OCI-LY7 (cell line): ENCODE data around the gene OR14K1. TPM values are rescaled to one million over a fixed set of nuclear protein-coding genes. Genes with fewer than 3 reads are reported as not detected.

ENCODE experiments used
- BruUV-seq: library from RNA; stranded (reverse); fragments of 400-500 nt; replicated peaks from 2 replicates; lab custom pipeline; 2021; lab: Mats Ljungman, UMichigan
- CTCF ChIA-PET: fragments of 300-600 bp; sonication (Branson Sonifier 250); formaldehyde crosslinking; loops from one replicate; lab custom pipeline; 2022; ENCODE audit warnings: antibody characterized with exemption; ENCODE audit not compliant: unreplicated experiment; lab: Charles Lee
- POLR2A ChIA-PET: fragments of 300-600 bp; sonication (Branson Sonifier 250); formaldehyde crosslinking; loops from one replicate; lab custom pipeline; 2022; ENCODE audit warnings: antibody characterized with exemption; lab: Charles Lee
- DNase-seq: peaks from one replicate; pipeline ENCODE4 v3.0.0-alpha.2; 2015; ENCODE audit warnings: low spot score
- H2AFZ ChIP-seq: fragments of 200-600 bp; sonication (generic), shearing (Covaris generic); 2 replicates; pipeline ENCODE4 v1.6.1; 2014; ENCODE audit warnings: mild to moderate bottlenecking, antibody characterized with exemption, low read length, moderate library complexity
- H3K27ac ChIP-seq: fragments of 200-600 bp; sonication (generic); 2 replicates; pipeline ENCODE4 v1.5.1; 2014; ENCODE audit warnings: mixed run types, low read depth, mild to moderate bottlenecking, moderate library complexity, low read length, inconsistent platforms; ENCODE audit not compliant: poor library complexity, severe bottlenecking
- H3K36me3 ChIP-seq: fragments of 200-600 bp; sonication (generic); 2 replicates; pipeline ENCODE4 v1.6.1; 2014; ENCODE audit warnings: mild to moderate bottlenecking, antibody characterized with exemption, low read length, moderate library complexity, mixed read lengths; ENCODE audit not compliant: insufficient read depth
- H3K4me1 ChIP-seq: fragments of 200-600 bp; sonication (generic); 2 replicates; pipeline ENCODE4 v1.5.1; 2014; ENCODE audit warnings: mild to moderate bottlenecking, low read length; ENCODE audit not compliant: insufficient read depth, poor library complexity, severe bottlenecking
- H3K4me2 ChIP-seq: fragments of 200-600 bp; sonication (generic); 2 replicates; pipeline ENCODE4 v1.6.1; 2014; ENCODE audit warnings: mild to moderate bottlenecking, low read length
- H3K4me3 ChIP-seq: fragments of 200-600 bp; sonication (generic); 2 replicates; pipeline ENCODE4 v1.5.1; 2014; ENCODE audit warnings: mild to moderate bottlenecking, low read depth, low read length; ENCODE audit not compliant: poor library complexity, severe bottlenecking
- H3K79me2 ChIP-seq: fragments of 200-600 bp; sonication (generic); 2 replicates; pipeline ENCODE4 v1.6.1; 2016; ENCODE audit warnings: low read depth, mild to moderate bottlenecking, low read length, moderate library complexity, mixed read lengths; ENCODE audit not compliant: insufficient read depth
- H3K9me2 ChIP-seq: fragments of 200-600 bp; sonication (generic); 2 replicates; pipeline ENCODE4 v1.6.1; 2016; ENCODE audit warnings: mild to moderate bottlenecking, low read length, mixed read lengths; ENCODE audit not compliant: insufficient read depth
- H3K9me3 ChIP-seq: fragments of 200-600 bp; sonication (generic); 2 replicates; pipeline ENCODE4 v1.6.1; 2014; ENCODE audit warnings: mild to moderate bottlenecking, mixed run types, low read length, mixed read lengths
- H4K20me1 ChIP-seq: fragments of 200-600 bp; sonication (generic); 2 replicates; pipeline ENCODE4 v1.6.1; 2014; ENCODE audit warnings: mild to moderate bottlenecking, antibody characterized with exemption, low read length, moderate library complexity, mixed read lengths; ENCODE audit not compliant: insufficient read depth
- CTCF ChIP-seq: fragments of 200-600 bp; sonication (generic); conservative IDR thresholded peaks from 2 replicates; pipeline ENCODE4 v1.5.1; 2014; ENCODE audit warnings: mild to moderate bottlenecking, antibody characterized with exemption, low read length, moderate library complexity, mixed read lengths
- EZH2phosphoT487 ChIP-seq: fragments of 200-600 bp; sonication (generic); IDR thresholded peaks from 2 replicates; pipeline ENCODE4 v1.6.1; 2018; ENCODE audit warnings: low read depth, borderline replicate concordance, mild to moderate bottlenecking, mixed run types, antibody characterized with exemption, low read length, moderate library complexity, mixed read lengths
- intact Hi-C: fragments of 100-400 bp; cut with micrococcal nuclease; formaldehyde crosslinking; loops from one replicate; pipeline ENCODE4 v1.10.0; 2022; ENCODE audit not compliant: unreplicated experiment
- total RNA-seq, 2 experiments: library from RNA; depleted of rRNA in 1 of 2; stranded (reverse); fragments of >200 nt in 1 of 2; shearing (Covaris generic) in 1 of 2; gene quantifications; 2 replicates each; pipeline ENCODE4 v1.2.3, GENCODE V29; 2014 to 2022

Gene OR14K1
- total RNA-seq, 2 experiments from 2014 or later = not detected

DNA sequence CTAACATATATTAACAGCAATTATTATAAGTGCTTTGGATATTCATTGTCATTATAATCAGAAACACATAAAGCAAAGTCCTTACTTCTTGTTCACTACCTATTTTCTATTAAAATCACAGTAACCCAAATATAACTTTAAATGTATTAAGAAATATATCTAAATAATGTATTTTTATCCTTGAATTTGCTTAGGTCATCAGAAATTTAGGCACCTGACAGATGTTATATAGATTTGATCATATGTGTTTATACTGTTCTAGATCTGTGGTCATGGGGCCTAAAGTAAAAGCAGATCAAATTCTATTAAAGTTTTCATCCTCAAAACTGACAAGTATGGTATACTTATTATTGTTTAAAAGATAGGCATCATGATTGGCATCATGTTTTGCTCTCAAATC, 31.2 kb downstream of the OR14K1 start:
- H3K9me2 ChIP-seq = no peaks in the 10 kb centered on the region
- no peaks in the 10 kb centered on the region for H4K20me1 ChIP-seq
- no peak overlapping the region for H2AFZ ChIP-seq
- no peak overlapping the region for H3K4me2 ChIP-seq
- ChIA-PET CTCF (no interaction called here), POLR2A (no interaction called here)
- no peaks in the 10 kb centered on the region for H3K79me2 ChIP-seq
- no peaks in the 10 kb centered on the region for H3K9me3 ChIP-seq
- H3K4me1 ChIP-seq = no peaks in the 10 kb centered on the region
- intact Hi-C loops = no loop called here
- H3K36me3 ChIP-seq = no peaks in the 10 kb centered on the region
- H3K4me3 ChIP-seq = no peak overlapping the region
- TF ChIP-seq CTCF (no peak), EZH2phosphoT487 (no peak)
- DNase-seq = no peak
- BruUV-seq = no TSS peak
- H3K27ac ChIP-seq = no peak overlapping the region

Other genes with a start within 250 kb of the OR14K1 start
- not detected in 2 replicates for gene OR2C3, start 202.2 kb upstream of the OR14K1 start, total RNA-seq (2014; rRNA removed; shearing (Covaris generic))
- gene OR2C3, start 202.2 kb upstream of the OR14K1 start, total RNA-seq (2022) = not detected in 2 replicates
- not detected in 2 replicates for gene GCSAML, start 189.5 kb upstream of the OR14K1 start, total RNA-seq (2014; rRNA removed; shearing (Covaris generic))
- gene GCSAML, start 189.5 kb upstream of the OR14K1 start, total RNA-seq (2022) = not detected in 2 replicates
- not detected in 2 replicates for gene OR2G2, start 150.3 kb upstream of the OR14K1 start, total RNA-seq (2014; rRNA removed; shearing (Covaris generic))
- not detected in 2 replicates for gene OR2G2, start 150.3 kb upstream of the OR14K1 start, total RNA-seq (2022)
- not detected in 2 replicates for gene OR2G3, start 133.0 kb upstream of the OR14K1 start, total RNA-seq (2014; rRNA removed; shearing (Covaris generic))
- gene OR2G3, start 133.0 kb upstream of the OR14K1 start, total RNA-seq (2022) = not detected in 2 replicates
- not detected in 2 replicates for gene OR13G1, start 58.9 kb upstream of the OR14K1 start, total RNA-seq (2014; rRNA removed; shearing (Covaris generic))
- gene OR13G1, start 58.9 kb upstream of the OR14K1 start, total RNA-seq (2022) = not detected in 2 replicates
- gene OR6F1, start 22.0 kb upstream of the OR14K1 start, total RNA-seq (2014; rRNA removed; shearing (Covaris generic)) = not detected in 2 replicates
- gene OR6F1, start 22.0 kb upstream of the OR14K1 start, total RNA-seq (2022) = not detected in 2 replicates
- not detected in 2 replicates for gene OR14A2, start 9.5 kb downstream of the OR14K1 start, total RNA-seq (2014; rRNA removed; shearing (Covaris generic))
- not detected in 2 replicates for gene OR14A2, start 9.5 kb downstream of the OR14K1 start, total RNA-seq (2022)
- gene OR1C1, start 21.9 kb downstream of the OR14K1 start, total RNA-seq (2014; rRNA removed; shearing (Covaris generic)) = not detected in 2 replicates
- gene OR1C1, start 21.9 kb downstream of the OR14K1 start, total RNA-seq (2022) = not detected in 2 replicates
- not detected in 2 replicates for gene OR14A16, start 85.5 kb downstream of the OR14K1 start, total RNA-seq (2014; rRNA removed; shearing (Covaris generic))
- gene OR14A16, start 85.5 kb downstream of the OR14K1 start, total RNA-seq (2022) = not detected in 2 replicates
- not detected in 2 replicates for gene OR11L1, start 103.3 kb downstream of the OR14K1 start, total RNA-seq (2014; rRNA removed; shearing (Covaris generic))
- gene OR11L1, start 103.3 kb downstream of the OR14K1 start, total RNA-seq (2022) = not detected in 2 replicates
- not detected in 2 replicates for gene TRIM58, start 118.6 kb downstream of the OR14K1 start, total RNA-seq (2014; rRNA removed; shearing (Covaris generic))
- not detected in 2 replicates for gene TRIM58, start 118.6 kb downstream of the OR14K1 start, total RNA-seq (2022)
- not detected in 2 replicates for gene OR2W3, start 157.0 kb downstream of the OR14K1 start, total RNA-seq (2014; rRNA removed; shearing (Covaris generic))
- gene OR2W3, start 157.0 kb downstream of the OR14K1 start, total RNA-seq (2022) = not detected in 2 replicates
- gene OR2T8, start 181.6 kb downstream of the OR14K1 start, total RNA-seq (2014; rRNA removed; shearing (Covaris generic)) = not detected in 2 replicates
- gene OR2T8, start 181.6 kb downstream of the OR14K1 start, total RNA-seq (2022) = not detected in 2 replicates
- not detected in 2 replicates for gene OR2AJ1, start 186.3 kb downstream of the OR14K1 start, total RNA-seq (2014; rRNA removed; shearing (Covaris generic))
- gene OR2AJ1, start 186.3 kb downstream of the OR14K1 start, total RNA-seq (2022) = not detected in 2 replicates
- gene OR2L8, start 210.2 kb downstream of the OR14K1 start, total RNA-seq (2014; rRNA removed; shearing (Covaris generic)) = not detected in 2 replicates
- not detected in 2 replicates for gene OR2L8, start 210.2 kb downstream of the OR14K1 start, total RNA-seq (2022)
- gene OR2AK2, start 226.6 kb downstream of the OR14K1 start, total RNA-seq (2014; rRNA removed; shearing (Covaris generic)) = 0.15 TPM in 1 of 2 replicates, not detected in the other
- gene OR2AK2, start 226.6 kb downstream of the OR14K1 start, total RNA-seq (2022) = not detected in 2 replicates